Neural progenitor cell (in vitro differentiated cells): ENCODE data around the gene TGM6.

Source experiments
- CTCF ChIP-seq: fragments of 200-600 bp; sonication (generic); IDR thresholded peaks from 2 replicates; pipeline ENCODE4 v1.5.1; 2017; ENCODE audit warnings: antibody characterized with exemption, mild to moderate bottlenecking
- EZH2 ChIP-seq: fragments of 200-600 bp; sonication (generic); IDR thresholded peaks from 2 replicates; pipeline ENCODE4 v1.6.1; 2017; ENCODE audit warnings: antibody characterized with exemption, mild to moderate bottlenecking, moderate library complexity

GRCh38 chr20:2469991-2470422 is 89.3 kb downstream of the TGM6 start:
- TF ChIP-seq CTCF = no peak
- no peak for TF ChIP-seq EZH2
